Cardiac muscle cell (in vitro differentiated cells and primary cell): ENCODE measurements around the gene RBBP8NL. TPM values are rescaled to one million over a fixed set of nuclear protein-coding genes. Genes with fewer than 3 reads are reported as not detected.
A peak's percentile ranks its signal among the peaks of the same experiment; 100 is the strongest.

ENCODE experiments used
- DNase-seq, 2 donors: peaks; one replicate each; pipeline versions ENCODE4 v3.0.0 to v3.0.0-alpha.2; 2010 to 2017; ENCODE audit warnings: low read depth in 1 of 2, low spot score in 1 of 2
- H3K27ac ChIP-seq: fragments of 200-600 bp; sonication (generic); 2 replicates; pipeline ENCODE4 v1.5.1; 2016
- H3K27me3 ChIP-seq: fragments of 200-600 bp; sonication (generic); 2 replicates; pipeline ENCODE4 v1.6.0; 2016; ENCODE audit warnings: control low read depth
- H3K36me3 ChIP-seq: fragments of 200-600 bp; sonication (generic); 2 replicates; pipeline ENCODE4 v1.5.1; 2016; ENCODE audit warnings: control low read depth
- H3K4me1 ChIP-seq: fragments of 200-600 bp; sonication (generic); 2 replicates; pipeline ENCODE4 v1.8.1; 2017; ENCODE audit warnings: low read depth, mild to moderate bottlenecking, mixed run types
- H3K4me3 ChIP-seq: fragments of 200-600 bp; sonication (generic); 2 replicates; pipeline ENCODE4 v1.5.1; 2016; ENCODE audit warnings: mild to moderate bottlenecking
- H3K9me3 ChIP-seq: fragments of 200-600 bp; sonication (generic); 2 replicates; pipeline ENCODE4 v1.5.1; 2017; ENCODE audit warnings: low read depth, mild to moderate bottlenecking, control low read depth
- CTCF ChIP-seq: IDR thresholded peaks from 2 replicates; pipeline ENCODE4 v1.5.1; 2012; ENCODE audit warnings: low read depth, mild to moderate bottlenecking, low read length
- polyA plus RNA-seq: library from polyadenylated mRNA; unstranded; fragments of >200 nt; fragmentation: Nextera tagmentation; extraction: Ambion mirVana; gene quantifications from 2 replicates; pipeline ENCODE4 v1.2.1, GENCODE V29; 2016
- total RNA-seq: library from RNA; depleted of rRNA; stranded (reverse); fragments of >200 nt; gene quantifications from 2 replicates; pipeline ENCODE4 v1.2.3, GENCODE V29; 2016

RBBP8NL gene
- total and polyA plus RNA-seq, 2 experiments from 2014 or later: not detected

GRCh38 chr20:62455929-62456328 is 28.6 kb upstream of the RBBP8NL start:
- no peak for TF ChIP-seq CTCF
- Histone ChIP-seq H3K36me3 (no peaks in the 10 kb centered on the region), H3K27ac (no peak overlapping the region), H3K4me3 (no peak overlapping the region), H3K27me3 (no peaks in the 10 kb centered on the region), H3K9me3 (no peaks in the 10 kb centered on the region), H3K4me1 (peaks cover 43% of the 10 kb centered on the region)
- no peak for DNase-seq

- Histone ChIP-seq H3K36me3 (no peaks in the 10 kb centered on the region), H3K9me3 (no peaks in the 10 kb centered on the region), H3K27me3 (no peaks in the 10 kb centered on the region), H3K4me3 (no peak overlapping the region), H3K4me1 (peaks cover 36% of the 10 kb centered on the region), H3K27ac (peak overlapping the region; percentile 15)
- peak in 1 of 2 donors; percentile 62 for DNase-seq
- TF ChIP-seq CTCF: no peak
Observed at GRCh38 chr20:62454904-62455636, 27.7 kb upstream of the RBBP8NL start.

GRCh38 chr20:62453186-62453808 is 26.0 kb upstream of the RBBP8NL start:
- H3K4me3 ChIP-seq: no peak overlapping the region
- no peaks in the 10 kb centered on the region for H3K27me3 ChIP-seq
- DNase-seq: no peak
- H3K9me3 ChIP-seq: no peaks in the 10 kb centered on the region
- H3K4me1 ChIP-seq: peaks cover 25% of the 10 kb centered on the region
- no peaks in the 10 kb centered on the region for H3K36me3 ChIP-seq
- TF ChIP-seq CTCF: no peak
- no peak overlapping the region for H3K27ac ChIP-seq

GRCh38 chr20:62452475-62453095 is 25.2 kb upstream of the RBBP8NL start:
- TF ChIP-seq CTCF: no peak
- H3K27ac ChIP-seq: no peak overlapping the region
- no peak overlapping the region for H3K4me3 ChIP-seq
- peaks cover 22% of the 10 kb centered on the region for H3K4me1 ChIP-seq
- no peaks in the 10 kb centered on the region for H3K27me3 ChIP-seq
- no peaks in the 10 kb centered on the region for H3K9me3 ChIP-seq
- DNase-seq: no peak
- H3K36me3 ChIP-seq: no peaks in the 10 kb centered on the region

GRCh38 chr20:62451970-62452369 is 24.6 kb upstream of the RBBP8NL start:
- no peaks in the 10 kb centered on the region for H3K36me3 ChIP-seq
- DNase-seq: no peak
- peaks cover 22% of the 10 kb centered on the region for H3K4me1 ChIP-seq
- no peak overlapping the region for H3K27ac ChIP-seq
- H3K27me3 ChIP-seq: no peaks in the 10 kb centered on the region
- no peak for TF ChIP-seq CTCF
- no peak overlapping the region for H3K4me3 ChIP-seq
- no peaks in the 10 kb centered on the region for H3K9me3 ChIP-seq
